Spleen (tissue), 11 donors: Measurements from ENCODE around the gene MANSC1. TPM values are rescaled to one million over a fixed set of nuclear protein-coding genes. Genes with fewer than 3 reads are reported as not detected.
A peak's percentile ranks its signal among the peaks of the same experiment; 100 is the strongest.

ENCODE experiments used
- DNase-seq: peaks from one replicate; pipeline ENCODE4 v3.0.0-alpha.2; 2020
- H3K27ac ChIP-seq, 8 donors: fragments of 200-600 bp; sonication (generic) in 7 of 8; 1 replicate in 4 of 8; 2 replicates in 4 of 8; pipeline versions ENCODE4 v1.5.0 to v1.8.0; 2016 to 2021; ENCODE audit warnings: inconsistent platforms in 4 of 8, mild to moderate bottlenecking in 4 of 8, moderate library complexity in 1 of 8
- H3K27me3 ChIP-seq, 7 donors: fragments of 200-600 bp; sonication (generic) in 6 of 7; replicated peaks in 1 of 7; 1 replicate in 4 of 7; 2 replicates in 3 of 7; pipeline versions ENCODE4 v1.5.0 to v1.8.0; 2016 to 2021; ENCODE audit warnings: inconsistent platforms in 3 of 7, mild to moderate bottlenecking in 1 of 7
- H3K36me3 ChIP-seq, 6 donors: fragments of 200-600 bp; sonication (generic) in 5 of 6; 1 replicate in 4 of 6; 2 replicates in 2 of 6; pipeline versions ENCODE4 v1.5.0 to v1.8.0; 2016 to 2021; ENCODE audit warnings: inconsistent platforms in 2 of 6
- H3K4me1 ChIP-seq, 6 donors: fragments of 200-600 bp; sonication (generic) in 5 of 6; 1 replicate in 3 of 6; 2 replicates in 3 of 6; pipeline versions ENCODE4 v1.5.0 to v1.8.0; 2016 to 2021; ENCODE audit warnings: inconsistent platforms in 3 of 6
- H3K4me3 ChIP-seq, 8 donors: fragments of 200-600 bp; sonication (generic) in 7 of 8; 1 replicate in 4 of 8; 2 replicates in 4 of 8; pipeline versions ENCODE4 v1.5.0 to v1.8.0; 2016 to 2021; ENCODE audit warnings: inconsistent platforms in 4 of 8, mild to moderate bottlenecking in 4 of 8, moderate library complexity in 2 of 8
- H3K9me3 ChIP-seq, 8 donors: fragments of 200-600 bp; sonication (generic) in 7 of 8; 1 replicate in 4 of 8; 2 replicates in 4 of 8; pipeline versions ENCODE4 v1.5.0 to v1.8.0; 2016 to 2021; ENCODE audit warnings: inconsistent platforms in 4 of 8
- CTCF ChIP-seq, 11 experiments: fragments of 200-600 bp in 7 of 11; fragments of 450-650 bp in 4 of 11; sonication (generic) in 4 of 11; IDR thresholded peaks in 8 of 11; conservative IDR thresholded peaks in 3 of 11; 1 replicate in 7 of 11; 2 replicates in 4 of 11; pipeline versions ENCODE4 v1.4.0 to v1.8.0; 2016 to 2021; ENCODE audit warnings: antibody characterized with exemption in 11 of 11, inconsistent platforms in 4 of 11, mild to moderate bottlenecking in 1 of 11
- POLR2A ChIP-seq, 3 donors: fragments of 450-650 bp; IDR thresholded peaks; one replicate each; pipeline ENCODE4 v1.5.1; 2017; ENCODE audit warnings: antibody characterized with exemption in 3 of 3, mild to moderate bottlenecking in 1 of 3
- POLR2AphosphoS5 ChIP-seq, 3 donors: sonication (generic); formaldehyde crosslinking; IDR thresholded peaks; one replicate each; pipeline ENCODE4 v1.5.1; 2017; ENCODE audit warnings: antibody characterized with exemption in 3 of 3
- WGBS, 5 donors: extraction: QIAGEN DNeasy Blood & Tissue Kit in 3 of 5; methylation state at CpG; one replicate each; pipeline versions ENCODE4 v1.1.5 to v1.1.7; 2013 to 2018; 5-methylcytosine and 5-hydroxymethylcytosine counted together
- intact Hi-C: fragments of 100-400 bp; cut with DNase I; formaldehyde crosslinking; loops from one replicate; pipeline ENCODE4 v1.15.0; 2023; ENCODE audit warnings: low total_unique reads
- polyA plus RNA-seq, 3 donors: library from polyadenylated mRNA; stranded (reverse); fragments of 200-250 nt; gene quantifications; one replicate each; pipeline ENCODE4 v1.2.1, GENCODE V29; 2013
- total RNA-seq, 7 donors: library from RNA; depleted of rRNA in 3 of 7; stranded (reverse); fragments of >200 nt in 3 of 7; fragmentation: NEBNext Ultra II Directional in 4 of 7; extraction: Animal tissue kit (Norgen Biotek cat#: 25700) in 4 of 7; gene quantifications; one replicate each; pipeline versions ENCODE4 v1.1.0 to v1.2.1, GENCODE V29; 2016 to 2021
- donor health status: healthy with polysubstance abuse.
- donor health status: DM: no; HTN: no; CAD: no; lungs with moderate emphysema.
- donor health status: DM: no; HTN: no; CAD: no.
- donor health status: Bipolar disorder and iron deficiency.
- donor health status: healthy.
- donor health status: DM: no; HTN: no; CAD: no.
- donor health status: DM: yes; HTN: yes; CAD: no.

Gene MANSC1
- total and polyA plus RNA-seq, 10 donors = 1.8 to 25.7 (median 15.4) TPM

GRCh38 chr12:12365931-12366431 is 15.9 kb upstream of the MANSC1 start:
- TF ChIP-seq POLR2A (IDR thresholded peaks at IDR 0.05) (no peak), CTCF (IDR thresholded peaks at IDR 0.05 in 8 of 11, conservative IDR thresholded peaks at IDR 0.05 in 3 of 11) (no peak), POLR2AphosphoS5 (IDR thresholded peaks at IDR 0.05) (no peak)

GRCh38 chr12:12365446-12365802 is 15.4 kb upstream of the MANSC1 start:
- 88 to 93% (median 89%) methylated on average over 5 of the region's 5 CpGs for WGBS, 5 donors
- intact Hi-C loops = no loop called here
- no peak overlapping the region for H3K4me3 ChIP-seq
- no peak for DNase-seq
- H3K27me3 ChIP-seq = no peaks in the 10 kb centered on the region
- H3K27ac ChIP-seq = peak overlapping the region in 2 of 8 donors; percentile 11 to 52
- H3K4me1 ChIP-seq = peaks cover 0 to 58% (median 8%) of the 10 kb centered on the region in 6 donors
- peaks cover 0 to 51% (median 8%) of the 10 kb centered on the region in 6 donors for H3K36me3 ChIP-seq
- H3K9me3 ChIP-seq = no peaks in the 10 kb centered on the region
- TF ChIP-seq POLR2AphosphoS5 (IDR thresholded peaks at IDR 0.05) = no peak
- no peak for TF ChIP-seq POLR2A (IDR thresholded peaks at IDR 0.05)
- TF ChIP-seq CTCF (IDR thresholded peaks at IDR 0.05 in 8 of 11, conservative IDR thresholded peaks at IDR 0.05 in 3 of 11) = no peak

More at GRCh38 chr12:12365931-12366431, 15.9 kb upstream of the MANSC1 start:
- intact Hi-C loops = no loop called here
- Histone ChIP-seq H3K27ac (peak overlapping the region in 2 of 8 donors; percentile 11 to 52), H3K9me3 (no peaks in the 10 kb centered on the region), H3K27me3 (no peaks in the 10 kb centered on the region), H3K4me3 (no peak overlapping the region), H3K36me3 (peaks cover 0 to 51% (median 8%) of the 10 kb centered on the region in 6 donors), H3K4me1 (peaks cover 0 to 52% (median 8%) of the 10 kb centered on the region in 6 donors)
- no peak for DNase-seq
- WGBS, 5 donors = 45 to 67% (median 56%) methylated on average over 4 of the region's 4 CpGs

GRCh38 chr12:12364787-12365445 is 14.9 kb upstream of the MANSC1 start:
- peaks cover 0 to 51% (median 8%) of the 10 kb centered on the region in 6 donors for H3K36me3 ChIP-seq
- TF ChIP-seq CTCF (IDR thresholded peaks at IDR 0.05 in 8 of 11, conservative IDR thresholded peaks at IDR 0.05 in 3 of 11) (no peak), POLR2AphosphoS5 (IDR thresholded peaks at IDR 0.05) (no peak), POLR2A (IDR thresholded peaks at IDR 0.05) (no peak)
- H3K9me3 ChIP-seq = no peaks in the 10 kb centered on the region
- 93 to 99% (median 97%) methylated on average over 4 of the region's 4 CpGs for WGBS, 5 donors
- H3K4me1 ChIP-seq = peaks cover 0 to 63% (median 9%) of the 10 kb centered on the region in 6 donors
- no peak for DNase-seq
- intact Hi-C loops = no loop called here
- H3K4me3 ChIP-seq = no peak overlapping the region
- H3K27me3 ChIP-seq = no peaks in the 10 kb centered on the region
- H3K27ac ChIP-seq = peak overlapping the region in 1 of 8 donors; percentile 52

- TF ChIP-seq POLR2AphosphoS5 (IDR thresholded peaks at IDR 0.05) (no peak), POLR2A (IDR thresholded peaks at IDR 0.05) (no peak), CTCF (IDR thresholded peaks at IDR 0.05 in 8 of 11, conservative IDR thresholded peaks at IDR 0.05 in 3 of 11) (no peak)
- 61 to 81% (median 77%) methylated on average over 4 of the region's 4 CpGs for WGBS, 5 donors
- Histone ChIP-seq H3K4me3 (peak overlapping the region in 3 of 8 donors; percentile 53 to 75 (median 62)), H3K27ac (peak overlapping the region in 7 of 8 donors; percentile 95 to 100 (median 99)), H3K4me1 (peaks cover 10 to 61% (median 27%) of the 10 kb centered on the region in 6 donors), H3K27me3 (no peaks in the 10 kb centered on the region), H3K9me3 (no peaks in the 10 kb centered on the region), H3K36me3 (peaks cover 0 to 24% (median 5%) of the 10 kb centered on the region in 6 donors)
- no peak for DNase-seq
- intact Hi-C loops = no loop called here
These were observed 8.5 kb upstream of the MANSC1 start for GRCh38 chr12:12358528-12358927.
